K562 (cell line): Measurements from ENCODE around the gene PLXND1. TPM values are rescaled to one million over a fixed set of nuclear protein-coding genes. Genes with fewer than 3 reads are reported as not detected.

Source experiments
- ATAC-seq: fragments of 200-7000 bp; cut with Tn5 transposase; 3 replicates; pipeline ENCODE4 v1.9.1; 2020; ENCODE audit warnings: moderate library complexity
- BruUV-seq: library from RNA; stranded (reverse); fragments of 400-500 nt; replicated peaks from 2 replicates; lab custom pipeline; 2021; lab: Mats Ljungman, UMichigan
- CTCF ChIA-PET: fragments of 300-600 bp; formaldehyde crosslinking; extraction: SDS; loops from one replicate; lab custom pipeline; 2021; ENCODE audit warnings: low intra/inter-chr PET ratio; lab: Yijun Ruan, JAX
- POLR2A ChIA-PET: fragments of 300-600, 350-650 bp; sonication (Branson Sonifier 250); formaldehyde crosslinking; extraction: SDS; loops from one replicate; lab custom pipeline; 2021; ENCODE audit warnings: antibody characterized with exemption, inconsistent platforms; lab: Yijun Ruan, JAX
- DNase-seq, 4 experiments: peaks; one replicate each; pipeline versions ENCODE4 v3.0.0 to v3.0.0-alpha.2; 2011 to 2018; ENCODE audit warnings: low spot score in 3 of 4, mixed read lengths in 3 of 4; ENCODE audit errors: extremely low read depth in 1 of 4
- FAIRE-seq: peaks from 2 replicates; lab custom pipeline; 2011; peaks lifted over from hg19 to GRCh38; lab: Jason Lieb, UNC
- H2AFZ ChIP-seq: 2 replicates; pipeline ENCODE4 v1.6.0; 2011; ENCODE audit warnings: low read depth, low read length, control low read depth, inconsistent platforms
- H3K27ac ChIP-seq: fragments of 200-600 bp; 3 replicates; pipeline ENCODE4 v1.8.0; 2011; ENCODE audit warnings: low read depth, mild to moderate bottlenecking, control low read depth, inconsistent platforms, low read length, moderate library complexity, mixed read lengths; ENCODE audit errors: extremely low read depth
- H3K27me3 ChIP-seq, 2 experiments: fragments of 300-600 bp in 1 of 2; 2 replicates in 1 of 2; 3 replicates in 1 of 2; pipeline versions ENCODE4 v1.6.0 to v1.8.0; 2011; ENCODE audit warnings: inconsistent platforms in 2 of 2, low read length in 2 of 2, mild to moderate bottlenecking in 1 of 2, mixed read lengths in 1 of 2, moderate library complexity in 1 of 2; ENCODE audit not compliant: control insufficient read depth in 2 of 2, insufficient read depth in 2 of 2
- H3K36me3 ChIP-seq: fragments of 300-600 bp; 3 replicates; pipeline ENCODE4 v1.8.0; 2011; ENCODE audit warnings: mild to moderate bottlenecking, low read length, inconsistent platforms; ENCODE audit not compliant: control insufficient read depth, insufficient read depth
- H3K4me1 ChIP-seq, 2 experiments: fragments of 200-600 bp in 1 of 2; replicated peaks in 1 of 2; 2 replicates in 1 of 2; 3 replicates in 1 of 2; pipeline versions ENCODE4 v1.5.1 to v1.8.0; 2011; ENCODE audit warnings: inconsistent platforms in 2 of 2, low read length in 2 of 2, mild to moderate bottlenecking in 1 of 2, mixed read lengths in 1 of 2, moderate library complexity in 1 of 2; ENCODE audit not compliant: control insufficient read depth in 2 of 2, insufficient read depth in 2 of 2
- H3K4me2 ChIP-seq: 2 replicates; pipeline ENCODE4 v1.6.1; 2011; ENCODE audit warnings: low read length, control low read depth, inconsistent platforms, mixed read lengths; ENCODE audit not compliant: insufficient read depth
- H3K4me3 ChIP-seq: fragments of 200-600 bp; sonication (generic), shearing (Covaris generic); 2 replicates; pipeline ENCODE4 v1.5.1; 2016; ENCODE audit warnings: control low read depth, inconsistent platforms
- H3K79me2 ChIP-seq: fragments of 200-600 bp; 3 replicates; pipeline ENCODE4 v1.8.0; 2011; ENCODE audit warnings: low read length, inconsistent platforms; ENCODE audit not compliant: control insufficient read depth, insufficient read depth
- H3K9ac ChIP-seq, 2 experiments: 2 replicates each; pipeline versions ENCODE4 v1.6.0 to v1.6.1; 2011; ENCODE audit warnings: low read depth in 2 of 2, low read length in 2 of 2, control low read depth in 1 of 2, inconsistent platforms in 1 of 2, mild to moderate bottlenecking in 1 of 2, mixed read lengths in 1 of 2; ENCODE audit not compliant: insufficient read depth in 1 of 2
- H3K9me1 ChIP-seq: one replicate; pipeline ENCODE4 v1.6.0; 2011; ENCODE audit warnings: inconsistent platforms, mild to moderate bottlenecking, low read length, moderate library complexity; ENCODE audit not compliant: control insufficient read depth, insufficient read depth
- H3K9me3 ChIP-seq: replicated peaks from 2 replicates; pipeline ENCODE4 v1.5.1; 2011; ENCODE audit warnings: low read depth, low read length, inconsistent platforms; ENCODE audit not compliant: control insufficient read depth, insufficient read depth
- H4K20me1 ChIP-seq: replicated peaks from 2 replicates; pipeline ENCODE4 v1.6.1; 2011; ENCODE audit warnings: low read length, inconsistent platforms, mixed read lengths; ENCODE audit not compliant: control insufficient read depth, insufficient read depth
- AFF1 ChIP-seq, 2 experiments: fragments of 450-650 bp; IDR thresholded peaks; 2 replicates each; pipeline ENCODE4 v1.6.1; 2018; ENCODE audit warnings: mild to moderate bottlenecking in 2 of 2, low read depth in 1 of 2; ENCODE audit not compliant: partially characterized antibody in 2 of 2
- BRCA1 ChIP-seq, 2 experiments: fragments of 450-650 bp in 1 of 2; sonication (generic) in 1 of 2; formaldehyde crosslinking in 1 of 2; IDR thresholded peaks; 2 replicates each; pipeline versions ENCODE4 v1.5.0 to v1.6.1; 2017 to 2020; ENCODE audit warnings: mild to moderate bottlenecking in 1 of 2, missing genetic modification reagents in 1 of 2
- FOXK1 ChIP-seq: sonication (generic); formaldehyde crosslinking; IDR thresholded peaks from 2 replicates; pipeline ENCODE4 v1.8.0; 2022; ENCODE audit warnings: missing genetic modification reagents, mild to moderate bottlenecking, borderline replicate concordance
- GABPB1 ChIP-seq: sonication (generic); formaldehyde crosslinking; IDR thresholded peaks from 2 replicates; pipeline ENCODE4 v1.8.0; 2022; ENCODE audit warnings: mild to moderate bottlenecking, missing genetic modification reagents
- NFIC ChIP-seq: fragments of 450-650 bp; IDR thresholded peaks from 2 replicates; pipeline ENCODE4 v1.6.1; 2017; ENCODE audit warnings: mild to moderate bottlenecking, inconsistent platforms
- PCBP2 ChIP-seq: fragments of 200-400 bp; formaldehyde crosslinking; IDR thresholded peaks from 2 replicates; pipeline ENCODE4 v1.6.1; 2018; ENCODE audit warnings: low read length, low read depth, mild to moderate bottlenecking, moderate library complexity; ENCODE audit not compliant: poor library complexity, severe bottlenecking
- SMARCC2 ChIP-seq: fragments of 450-650 bp; IDR thresholded peaks from 2 replicates; pipeline ENCODE4 v1.6.1; 2017; ENCODE audit warnings: antibody characterized with exemption, moderate library complexity, mild to moderate bottlenecking, low read depth
- TCFL5 ChIP-seq: fragments of 250-450 bp; sonication (Bioruptor Pico); conservative IDR thresholded peaks from 2 replicates; pipeline ENCODE4 v1.6.1; 2021; ENCODE audit warnings: mild to moderate bottlenecking, moderate library complexity, matching md5 sums
- ZBTB49 ChIP-seq: sonication (generic); formaldehyde crosslinking; IDR thresholded peaks from 2 replicates; pipeline ENCODE4 v1.8.0; 2022; ENCODE audit warnings: missing genetic modification reagents, mild to moderate bottlenecking, borderline replicate concordance
- ZBTB8A ChIP-seq: fragments of 450-650 bp; IDR thresholded peaks from 2 replicates; pipeline ENCODE4 v1.6.1; 2018; ENCODE audit warnings: mild to moderate bottlenecking, moderate library complexity; ENCODE audit not compliant: partially characterized antibody
- ZKSCAN1 ChIP-seq: fragments of 150-350 bp; IDR thresholded peaks from 2 replicates; pipeline ENCODE4 v1.6.1; 2016; ENCODE audit warnings: low read depth, low read length
- ZNF140 ChIP-seq: fragments of 250-450 bp; sonication (Bioruptor Pico); IDR thresholded peaks from 2 replicates; pipeline ENCODE4 v1.8.0; 2021; ENCODE audit warnings: moderate library complexity, mild to moderate bottlenecking, inconsistent platforms
- WGBS: fragments of 100-300 bp; shearing (Covaris generic); methylation state at CpG from one replicate; pipeline ENCODE4 v1.1.6; 2016; ENCODE audit warnings: low coverage, mixed read lengths; ENCODE audit not compliant: insufficient coverage; ENCODE audit errors: missing lambda C conversion rate; 5-methylcytosine and 5-hydroxymethylcytosine counted together
- in situ Hi-C: fragments of 300-500 bp; cut with MboI; formaldehyde crosslinking; loops from 4 replicates; pipeline ENCODE4 v1.15.0; 2018; ENCODE audit warnings: inconsistent platforms, mixed read lengths
- intact Hi-C: fragments of 100-400 bp; cut with micrococcal nuclease; formaldehyde crosslinking; loops from 2 replicates; pipeline ENCODE4 v1.14.2; 2022
- polyA plus RNA-seq, 8 experiments: library from polyadenylated mRNA; depleted of rRNA in 4 of 8; stranded (reverse) in 5 of 8; unstranded in 3 of 8; fragments of >200 nt; fragmentation: Nextera tagmentation in 2 of 8; fragmentation: Illumina TruSeq in 1 of 8; extraction: Ambion mirVana in 2 of 8; extraction: Trizol in 1 of 8; gene quantifications; 2 replicates each; pipeline versions ENCODE4 v1.2.1 to v1.2.3, GENCODE V29; 2011 to 2014; ENCODE audit warnings: inconsistent platforms in 1 of 8, missing spikeins in 1 of 8
- total RNA-seq, 7 experiments: library from RNA; depleted of rRNA in 6 of 7; stranded (reverse); fragments of >200 nt in 6 of 7; fragmentation: Illumina TruSeq in 2 of 7; extraction: Trizol in 2 of 7; gene quantifications; 2 replicates each; pipeline versions ENCODE4 v1.2.1 to v1.2.3, GENCODE V29; 2011 to 2021; ENCODE audit warnings: low replicate concordance in 1 of 7

The PLXND1 gene
- total and polyA plus RNA-seq, 9 of the 15 experiments (the other 6 are each of a cell fraction or from before 2014, with no cell fraction given), result 0.34 to 28.8 (median 14.0) TPM

- Histone ChIP-seq H3K79me2 (no peaks in the 10 kb centered on the region), H3K27me3 (peaks cover 0 to 26% of the 10 kb centered on the region in 2 experiments; a peak in 2 of 5 replicates), H2AFZ (no peak overlapping the region), H3K4me2 (no peak overlapping the region), H3K9ac (no peak overlapping the region), H3K4me1 (no peaks in the 10 kb centered on the region), H3K36me3 (no peaks in the 10 kb centered on the region), H3K27ac (no peak overlapping the region), H3K9me1 (no peaks in the 10 kb centered on the region), H3K9me3 (no peaks in the 10 kb centered on the region), H3K4me3 (no peak overlapping the region), H4K20me1 (no peaks in the 10 kb centered on the region)
- DNase-seq (no peak), ATAC-seq (no peak), FAIRE-seq (no peak)
- POLR2A ChIA-PET, result interaction anchor here (1.4 kb wide), 1 partner anchor 83 kb away, joined by 3 read pairs; the partner anchor contains the start of genes IFT122 and MBD4
- CTCF ChIA-PET, result no interaction called here
- no TSS peak for BruUV-seq
- 0% methylated on average over 2 of the region's 5 CpGs for WGBS
- intact Hi-C loops, result no loop called here
- in situ Hi-C loops, result no loop called here
- TF ChIP-seq PCBP2 (no peak), GABPB1 (CRISPR knock-in tag) (no peak), AFF1 (IDR thresholded peaks at IDR 0.05; ENCODE audit: low read depth in 1 of 2, partially characterized antibody in 2 of 2) (no peak), TCFL5 (CRISPR knock-in tag) (no peak), ZBTB8A (no peak), SMARCC2 (no peak), ZBTB49 (CRISPR knock-in tag) (no peak), BRCA1 (IDR thresholded peaks at IDR 0.05) (no peak), BRCA1 (CRISPR knock-in tag; IDR thresholded peaks at IDR 0.05) (no peak), ZKSCAN1 (no peak), FOXK1 (no peak), ZNF140 (CRISPR knock-in tag) (no peak), NFIC (no peak)
These were observed 83.5 kb downstream of the PLXND1 start for GRCh38 chr3:129522953-129523352.
